GM18909 (cell line): Measurements from ENCODE around the gene GLOD4.

Source experiments
- ATAC-seq: cut with Tn5 transposase; IDR thresholded peaks from one replicate; pipeline ENCODE4 v1.9.1; 2021; ENCODE audit warnings: mild to moderate bottlenecking; ENCODE audit not compliant: unreplicated experiment, poor library complexity

GLOD4 gene

GRCh38 chr17:745406-745805 is 36.7 kb downstream of the GLOD4 start:
- ATAC-seq = no peak

- no peak for ATAC-seq
Measured at GRCh38 chr17:744937-745336, 37.1 kb downstream of the GLOD4 start.

- ATAC-seq = no peak
Measured at GRCh38 chr17:743139-743538, 38.9 kb downstream of the GLOD4 start.

GRCh38 chr17:742147-742793 is 39.8 kb downstream of the GLOD4 start:
- ATAC-seq = no peak

DNA sequence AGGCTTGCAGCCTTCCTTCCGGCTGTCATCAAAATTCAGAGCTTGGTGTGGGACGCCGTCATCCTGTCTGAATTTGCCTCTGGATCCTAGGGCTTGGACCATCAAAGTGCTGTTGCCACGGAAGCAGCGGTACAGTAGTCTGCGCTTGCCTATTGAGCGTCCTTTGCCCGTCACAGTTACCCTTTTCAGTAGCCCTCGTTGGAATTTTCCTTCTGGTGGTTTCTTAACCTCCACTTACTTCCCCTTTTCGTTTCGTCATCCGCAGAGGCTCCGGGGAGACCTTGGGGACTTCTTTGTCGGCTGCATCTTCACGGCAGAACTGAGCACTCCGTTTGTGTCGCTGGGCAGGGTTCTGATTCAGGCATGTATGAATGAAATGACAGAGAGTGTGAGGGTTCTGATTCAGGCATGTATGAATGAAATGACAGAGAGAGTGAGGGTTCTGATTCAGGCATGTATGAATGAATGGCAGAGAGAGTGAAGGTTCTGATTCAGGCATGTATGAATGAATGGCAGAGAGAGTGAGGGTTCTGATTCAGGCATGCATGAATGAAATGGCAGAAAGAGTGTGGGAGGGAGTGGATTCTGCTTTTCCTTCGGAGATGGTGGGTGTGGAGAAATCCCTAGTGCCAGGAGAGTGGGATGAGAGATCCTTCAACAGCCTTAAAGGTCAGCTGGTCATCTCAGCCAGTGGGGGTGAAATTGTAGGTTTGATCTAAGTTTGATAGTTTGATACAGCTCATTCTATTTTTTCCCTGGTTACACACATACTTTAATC is 41.7 kb downstream of the GLOD4 start:
- ATAC-seq = peak; percentile 77

GRCh38 chr17:737561-738113 is 44.4 kb downstream of the GLOD4 start:
- ATAC-seq = no peak

GRCh38 chr17:733743-734142 is 48.3 kb downstream of the GLOD4 start:
- no peak for ATAC-seq

GRCh38 chr17:732902-733720 is 49.0 kb downstream of the GLOD4 start:
- peak; percentile 44 for ATAC-seq

DNA sequence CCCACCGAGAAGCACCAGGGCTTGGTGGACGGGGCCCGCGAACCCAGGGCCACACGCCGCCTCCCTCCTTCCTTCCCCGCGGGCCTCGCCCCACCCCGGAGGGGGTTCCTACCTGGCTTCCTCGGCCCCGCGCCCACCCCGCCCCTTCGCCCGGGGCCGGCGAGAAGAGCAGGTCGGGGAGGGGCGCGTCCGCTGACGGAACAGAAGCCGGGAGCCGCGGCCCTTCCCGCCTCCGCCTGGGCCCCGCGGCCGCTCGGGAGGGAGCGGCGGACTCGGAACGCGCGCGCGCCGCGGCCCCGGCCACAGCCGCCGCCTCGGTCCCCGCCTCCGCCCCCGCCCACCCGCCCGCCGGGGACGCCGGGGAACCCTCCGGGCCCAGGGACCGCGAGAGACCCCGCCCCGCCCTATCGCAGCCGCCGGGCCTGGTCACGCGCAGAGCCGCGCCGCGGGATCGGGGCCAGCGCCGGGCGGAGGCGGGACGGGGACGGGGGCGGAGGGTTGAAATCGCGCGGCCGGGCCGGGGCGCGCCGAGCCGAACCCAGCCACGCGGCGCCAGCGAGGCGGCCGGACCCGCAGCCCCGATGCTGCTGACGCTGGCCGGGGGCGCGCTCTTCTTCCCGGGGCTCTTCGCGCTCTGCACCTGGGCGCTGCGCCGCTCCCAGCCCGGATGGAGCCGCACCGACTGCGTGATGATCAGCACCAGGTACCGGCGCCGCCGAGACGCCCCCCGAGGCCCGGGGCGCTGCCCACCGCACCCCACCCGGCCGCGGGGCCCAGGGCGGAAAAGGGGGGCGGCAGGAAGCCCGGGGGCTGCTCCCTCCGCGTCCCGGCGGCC is 49.8 kb downstream of the GLOD4 start, which contains the start of gene TLCD3A:
TSS of gene TLCD3A (plus strand) at position 530 of the 835 bp plus-strand sequence. CDS start at position 582, 52 bp downstream.
- peak; percentile 59 for ATAC-seq

DNA sequence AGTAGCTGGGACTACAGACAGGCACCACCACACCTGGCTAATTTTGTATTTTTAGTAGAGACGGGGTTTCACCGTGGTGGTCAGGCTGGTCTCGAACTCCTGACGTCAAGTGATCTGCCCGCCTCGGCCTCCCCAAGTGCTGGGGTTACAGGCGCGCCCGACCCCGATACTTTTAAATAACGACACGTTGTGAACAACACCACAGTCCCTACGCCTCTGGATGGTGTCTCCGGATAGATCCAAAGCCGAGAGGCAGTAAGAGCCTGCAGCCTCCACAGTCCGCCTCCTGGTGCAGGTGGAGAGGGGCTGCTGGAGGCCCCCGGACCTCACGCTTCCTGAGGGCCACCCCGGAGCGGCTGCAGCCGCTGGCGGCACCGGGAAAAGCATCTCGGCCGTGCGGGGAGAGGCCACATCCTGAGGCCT is 50.4 kb downstream of the GLOD4 start:
- no peak for ATAC-seq

- no peak for ATAC-seq
Measured at GRCh38 chr17:728911-729310, 53.2 kb downstream of the GLOD4 start.

DNA sequence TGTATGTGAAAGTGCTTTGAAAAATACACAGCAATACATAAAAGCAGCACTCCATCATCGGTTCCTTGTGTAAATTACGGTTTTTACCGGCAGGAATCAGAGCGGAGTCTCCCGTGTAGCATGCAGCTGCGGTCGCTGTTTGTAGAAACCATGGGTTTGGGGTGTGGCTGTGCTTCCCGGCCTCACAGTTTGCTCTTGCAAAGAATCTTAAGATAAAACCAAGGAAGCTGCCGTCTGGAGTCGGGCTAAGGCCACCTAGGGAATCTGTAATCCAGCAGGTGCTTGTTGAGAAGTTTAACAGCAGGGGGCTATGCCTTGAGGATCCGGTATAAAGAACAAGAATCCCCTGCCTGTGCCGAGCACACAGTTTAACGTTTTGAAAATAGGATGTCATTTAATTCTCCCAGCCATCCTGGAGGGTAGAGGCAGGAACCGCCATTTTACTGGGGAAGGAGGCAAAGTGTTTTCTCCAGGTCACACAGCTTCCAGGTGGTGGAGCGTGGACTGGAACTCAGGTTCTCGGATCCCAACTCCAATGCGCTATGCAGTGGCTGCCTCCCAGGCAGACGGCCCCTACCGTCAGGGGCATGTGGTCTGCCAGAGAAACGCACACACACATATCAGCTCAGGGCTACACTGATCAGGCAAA is 55.7 kb downstream of the GLOD4 start:
- ATAC-seq = no peak

DNA sequence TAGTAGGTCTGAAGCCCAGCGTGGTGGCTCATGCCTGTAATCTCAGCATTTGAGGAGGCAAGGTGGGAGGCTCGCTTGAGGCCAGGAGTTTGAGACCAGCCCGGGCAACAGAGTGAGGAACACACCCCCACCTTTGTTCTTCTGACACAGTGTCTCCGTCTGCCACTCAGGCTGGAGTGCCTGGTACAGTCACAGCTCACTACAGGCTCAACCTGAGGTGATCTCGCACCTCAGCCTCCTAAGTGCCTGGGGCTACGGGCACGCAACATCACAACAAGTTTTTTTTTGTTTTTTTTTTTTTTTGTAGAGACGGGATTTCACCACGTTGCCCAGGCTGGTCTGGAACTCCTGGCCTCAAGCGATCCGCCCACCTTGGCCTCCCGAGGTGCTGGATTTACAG is 56.3 kb downstream of the GLOD4 start:
- no peak for ATAC-seq

DNA sequence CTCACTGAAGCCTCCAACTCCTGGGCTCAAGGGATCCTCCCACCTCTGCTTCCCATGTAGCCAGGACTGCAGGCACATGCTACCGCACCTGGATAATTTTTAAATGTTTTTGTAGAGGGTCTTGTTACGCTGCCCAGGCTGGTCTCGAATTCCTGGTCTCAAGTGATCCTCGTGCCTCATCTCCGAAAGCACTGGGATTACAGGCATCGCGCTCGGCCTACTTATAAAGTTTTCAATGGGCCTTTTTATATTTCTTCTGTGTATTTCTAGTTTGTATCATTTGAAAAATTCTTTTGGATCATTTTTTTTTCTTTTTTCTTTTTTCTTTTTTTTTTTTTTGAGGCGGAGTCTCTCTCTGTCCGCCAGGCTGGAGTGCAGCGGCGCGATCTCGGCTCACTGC is 57.0 kb downstream of the GLOD4 start:
- ATAC-seq = no peak

DNA sequence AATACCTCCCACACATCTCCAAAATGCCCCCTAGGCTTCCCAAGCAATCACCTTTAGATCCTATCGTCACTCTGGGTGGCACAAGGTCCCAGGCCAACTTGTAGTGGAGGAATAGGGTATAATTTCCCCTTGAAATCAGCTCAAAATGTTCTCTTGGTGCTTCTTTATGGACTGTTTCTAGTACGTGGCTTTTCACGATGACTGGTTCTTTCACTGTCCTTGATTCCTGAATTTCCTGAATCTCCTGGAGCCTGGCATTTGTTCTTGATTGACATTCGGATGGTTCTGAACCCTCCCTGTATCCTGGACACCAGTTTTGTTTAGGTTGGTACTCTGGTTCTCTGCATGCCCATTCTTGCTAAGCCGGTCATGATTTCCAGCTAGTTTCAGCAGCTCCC is 60.5 kb downstream of the GLOD4 start:
- no peak for ATAC-seq

DNA sequence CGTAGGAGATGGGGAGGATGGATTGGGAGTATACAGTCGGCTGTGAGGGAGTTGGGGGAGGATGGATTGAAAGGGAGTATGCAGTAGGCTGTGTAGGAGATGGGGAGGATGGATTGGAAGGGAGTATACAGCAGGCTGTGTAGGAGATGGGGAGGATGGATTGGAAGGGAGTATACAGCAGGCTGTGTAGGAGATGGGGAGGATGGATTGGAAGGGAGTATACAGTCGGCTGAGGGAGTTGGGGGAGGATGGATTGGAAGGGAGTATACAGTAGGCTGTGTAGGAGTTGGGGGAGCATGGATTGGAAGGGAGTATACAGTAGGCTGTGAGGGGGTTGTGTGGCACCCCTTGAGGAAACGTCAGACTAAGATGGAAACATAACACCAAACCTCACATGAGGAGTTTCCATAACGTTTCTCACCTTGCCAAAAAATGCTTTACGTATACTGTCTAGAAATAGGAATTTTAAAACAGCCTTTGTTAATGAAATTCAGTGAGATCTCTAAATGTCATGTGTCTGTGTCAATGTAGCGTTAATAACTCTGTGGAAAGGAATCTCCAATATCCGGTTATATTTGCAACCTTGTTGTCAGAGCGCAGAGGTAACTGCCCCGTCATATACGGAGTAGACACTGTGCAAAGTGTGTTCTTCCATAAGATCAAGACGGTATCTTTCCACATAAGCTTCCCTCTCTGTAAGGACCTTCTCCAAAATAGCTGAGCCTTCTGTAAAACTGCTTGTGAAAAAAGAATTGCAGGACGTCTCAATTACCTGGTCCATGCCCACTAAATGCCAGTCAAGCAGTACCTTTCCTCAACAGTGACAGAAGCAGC is 61.2 kb downstream of the GLOD4 start:
- no peak for ATAC-seq

DNA sequence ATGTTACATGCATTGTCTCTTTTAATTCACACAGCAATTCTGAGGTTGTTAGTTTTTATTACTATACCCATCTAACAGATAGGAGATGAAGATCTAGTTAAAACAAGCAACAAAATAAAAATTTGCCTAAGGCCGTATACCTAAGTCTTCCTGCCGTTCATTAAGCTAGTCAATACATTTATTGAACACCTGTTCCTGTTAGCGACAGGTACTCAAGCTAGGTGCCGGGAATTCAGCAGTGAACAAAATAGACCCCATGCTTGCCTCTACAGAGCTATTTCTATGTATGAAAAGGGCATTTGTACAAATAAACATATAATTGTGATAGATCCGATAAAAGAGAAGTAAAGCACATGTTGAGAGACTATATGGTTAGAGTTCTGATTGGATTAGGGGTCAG is 64.0 kb downstream of the GLOD4 start:
- no peak for ATAC-seq
